Fibroblast of lung (primary cell): ENCODE data around the gene OR2D2.

Experiments used
- CTCF ChIP-seq, 2 donors: IDR thresholded peaks in 1 of 2; conservative IDR thresholded peaks in 1 of 2; 1 replicate in 1 of 2; 2 replicates in 1 of 2; pipeline ENCODE4 v1.5.1; 2011 to 2012; ENCODE audit warnings: low read length in 2 of 2, control low read depth in 1 of 2, inconsistent platforms in 1 of 2, low read depth in 1 of 2, mild to moderate bottlenecking in 1 of 2
- EZH2 ChIP-seq: IDR thresholded peaks from 2 replicates; pipeline ENCODE4 v1.5.1; 2012; ENCODE audit warnings: low read length, control low read depth, mild to moderate bottlenecking; ENCODE audit errors: missing control alignments

- no peak for TF ChIP-seq CTCF (conservative IDR thresholded peaks at IDR 0.05 in 1 of 2, IDR thresholded peaks at IDR 0.05 in 1 of 2; ENCODE audit: low read depth in 1 of 2, low read length in 2 of 2)
- no peak for TF ChIP-seq EZH2
These were observed 8.2 kb upstream of the OR2D2 start for GRCh38 chr11:6900327-6900999.
